ENCODE data around the gene SBK1.
"Not testable (repeated sequence)": the region's sequence is repeated elsewhere in the genome, so short reads cannot be mapped to it uniquely, and the experiment has no call there.

GRCh38 chr16:28332632-28333031, 40.3 kb downstream of the SBK1 start:
- TF ChIP-seq CTCF, POLR2AphosphoS5, POLR2A, EP300 (IDR thresholded peaks at IDR 0.05): not testable (repeated sequence)

Data from stomach (tissue), 4 donors.